OCI-LY3 (cell line): ENCODE data around the gene TNKS1BP1.

Experiments
- EZH2phosphoT487 ChIP-seq: fragments of 200-600 bp; shearing (Covaris generic); IDR thresholded peaks from 2 replicates; pipeline ENCODE4 v1.6.1; 2018; ENCODE audit warnings: antibody characterized with exemption, mixed run types, low read depth
- TF ChIP-seq, protein P1 (sequence below): fragments of 200-600, 300-600 bp; sonication (generic); IDR thresholded peaks from 2 replicates; pipeline ENCODE4 v1.5.1; 2014; ENCODE audit warnings: antibody characterized with exemption, low read length, low read depth

DNA sequence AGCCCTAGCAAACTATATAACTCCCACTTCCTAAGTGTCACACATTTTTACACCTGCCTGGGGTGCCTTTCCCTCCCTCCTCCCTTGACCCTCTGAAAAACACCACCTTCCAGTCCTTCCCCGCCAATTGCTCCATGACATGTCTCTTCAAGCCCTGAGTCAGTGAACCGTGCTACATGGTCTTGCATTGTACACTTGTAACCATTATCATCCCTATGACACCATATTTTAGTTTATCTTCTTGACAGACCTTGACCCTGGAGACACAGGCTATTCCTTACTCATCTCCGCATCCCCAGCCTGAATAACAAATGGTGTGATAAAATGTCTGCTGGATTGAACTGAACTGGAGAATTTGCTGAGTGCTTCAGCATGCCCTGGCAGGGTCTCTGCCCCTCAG lies 36.9 kb downstream of the TNKS1BP1 start:
- TF ChIP-seq, protein P1, sequence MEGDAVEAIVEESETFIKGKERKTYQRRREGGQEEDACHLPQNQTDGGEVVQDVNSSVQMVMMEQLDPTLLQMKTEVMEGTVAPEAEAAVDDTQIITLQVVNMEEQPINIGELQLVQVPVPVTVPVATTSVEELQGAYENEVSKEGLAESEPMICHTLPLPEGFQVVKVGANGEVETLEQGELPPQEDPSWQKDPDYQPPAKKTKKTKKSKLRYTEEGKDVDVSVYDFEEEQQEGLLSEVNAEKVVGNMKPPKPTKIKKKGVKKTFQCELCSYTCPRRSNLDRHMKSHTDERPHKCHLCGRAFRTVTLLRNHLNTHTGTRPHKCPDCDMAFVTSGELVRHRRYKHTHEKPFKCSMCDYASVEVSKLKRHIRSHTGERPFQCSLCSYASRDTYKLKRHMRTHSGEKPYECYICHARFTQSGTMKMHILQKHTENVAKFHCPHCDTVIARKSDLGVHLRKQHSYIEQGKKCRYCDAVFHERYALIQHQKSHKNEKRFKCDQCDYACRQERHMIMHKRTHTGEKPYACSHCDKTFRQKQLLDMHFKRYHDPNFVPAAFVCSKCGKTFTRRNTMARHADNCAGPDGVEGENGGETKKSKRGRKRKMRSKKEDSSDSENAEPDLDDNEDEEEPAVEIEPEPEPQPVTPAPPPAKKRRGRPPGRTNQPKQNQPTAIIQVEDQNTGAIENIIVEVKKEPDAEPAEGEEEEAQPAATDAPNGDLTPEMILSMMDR = no peak
- no peak for TF ChIP-seq EZH2phosphoT487
